ENCODE measurements around the gene CAPN9.

CAPN9 gene

GRCh38 chr1:230781131-230781530 is 33.9 kb downstream of the CAPN9 start:
- TF ChIP-seq CREB5 (CRISPR knock-in tag; IDR thresholded peaks at IDR 0.05; ENCODE audit: low read depth) (no peak), ARNTL (CRISPR knock-in tag; IDR thresholded peaks at IDR 0.05; ENCODE audit: borderline replicate concordance, low read depth) (no peak), ZC3H10 (CRISPR knock-in tag; IDR thresholded peaks at IDR 0.05) (no peak), PPARA (CRISPR knock-in tag; IDR thresholded peaks at IDR 0.05; ENCODE audit: borderline replicate concordance) (no peak), SNAI2 (CRISPR knock-in tag; IDR thresholded peaks at IDR 0.05) (no peak), TCF4 (CRISPR knock-in tag; IDR thresholded peaks at IDR 0.05; ENCODE audit: borderline replicate concordance) (no peak), ESRRG (CRISPR knock-in tag; IDR thresholded peaks at IDR 0.05) (no peak), CSDC2 (CRISPR knock-in tag; IDR thresholded peaks at IDR 0.05) (no peak), ZFP30 (CRISPR knock-in tag; IDR thresholded peaks at IDR 0.05) (no peak), OSR1 (CRISPR knock-in tag; IDR thresholded peaks at IDR 0.05) (no peak), ZNF565 (CRISPR knock-in tag; conservative IDR thresholded peaks at IDR 0.05; ENCODE audit: low read depth) (no peak), ZNF70 (CRISPR knock-in tag; IDR thresholded peaks at IDR 0.05) (no peak), TSHZ2 (CRISPR knock-in tag; IDR thresholded peaks at IDR 0.05) (no peak), ZNF8 (CRISPR knock-in tag; IDR thresholded peaks at IDR 0.05) (no peak), TOX (CRISPR knock-in tag; IDR thresholded peaks at IDR 0.05; ENCODE audit: borderline replicate concordance) (no peak), ISL1 (CRISPR knock-in tag; IDR thresholded peaks at IDR 0.05) (no peak), RARB (CRISPR knock-in tag; IDR thresholded peaks at IDR 0.05) (no peak), GLIS3 (CRISPR knock-in tag; IDR thresholded peaks at IDR 0.05) (no peak)
- TF ChIP-seq, protein P1, sequence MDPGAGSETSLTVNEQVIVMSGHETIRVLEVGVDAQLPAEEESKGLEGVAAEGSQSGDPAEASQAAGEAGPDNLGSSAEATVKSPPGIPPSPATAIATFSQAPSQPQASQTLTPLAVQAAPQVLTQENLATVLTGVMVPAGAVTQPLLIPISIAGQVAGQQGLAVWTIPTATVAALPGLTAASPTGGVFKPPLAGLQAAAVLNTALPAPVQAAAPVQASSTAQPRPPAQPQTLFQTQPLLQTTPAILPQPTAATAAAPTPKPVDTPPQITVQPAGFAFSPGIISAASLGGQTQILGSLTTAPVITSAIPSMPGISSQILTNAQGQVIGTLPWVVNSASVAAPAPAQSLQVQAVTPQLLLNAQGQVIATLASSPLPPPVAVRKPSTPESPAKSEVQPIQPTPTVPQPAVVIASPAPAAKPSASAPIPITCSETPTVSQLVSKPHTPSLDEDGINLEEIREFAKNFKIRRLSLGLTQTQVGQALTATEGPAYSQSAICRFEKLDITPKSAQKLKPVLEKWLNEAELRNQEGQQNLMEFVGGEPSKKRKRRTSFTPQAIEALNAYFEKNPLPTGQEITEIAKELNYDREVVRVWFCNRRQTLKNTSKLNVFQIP (CRISPR knock-in tag; IDR thresholded peaks at IDR 0.05; ENCODE audit: borderline replicate concordance, low read depth), result no peak
- ATAC-seq, result no peak

GRCh38 chr1:230781594-230781993 is 34.4 kb downstream of the CAPN9 start:
- TF ChIP-seq TSHZ2 (CRISPR knock-in tag; IDR thresholded peaks at IDR 0.05) (no peak), BACH2 (CRISPR knock-in tag; IDR thresholded peaks at IDR 0.05; ENCODE audit: borderline replicate concordance) (no peak), CREB5 (CRISPR knock-in tag; IDR thresholded peaks at IDR 0.05; ENCODE audit: low read depth) (no peak), ZC3H10 (CRISPR knock-in tag; IDR thresholded peaks at IDR 0.05) (no peak), GLIS3 (CRISPR knock-in tag; IDR thresholded peaks at IDR 0.05) (no peak), OSR1 (CRISPR knock-in tag; IDR thresholded peaks at IDR 0.05) (no peak), ZFP30 (CRISPR knock-in tag; IDR thresholded peaks at IDR 0.05) (no peak), ESRRG (CRISPR knock-in tag; IDR thresholded peaks at IDR 0.05) (no peak), ZNF8 (CRISPR knock-in tag; IDR thresholded peaks at IDR 0.05) (no peak)
- TF ChIP-seq, protein P2, sequence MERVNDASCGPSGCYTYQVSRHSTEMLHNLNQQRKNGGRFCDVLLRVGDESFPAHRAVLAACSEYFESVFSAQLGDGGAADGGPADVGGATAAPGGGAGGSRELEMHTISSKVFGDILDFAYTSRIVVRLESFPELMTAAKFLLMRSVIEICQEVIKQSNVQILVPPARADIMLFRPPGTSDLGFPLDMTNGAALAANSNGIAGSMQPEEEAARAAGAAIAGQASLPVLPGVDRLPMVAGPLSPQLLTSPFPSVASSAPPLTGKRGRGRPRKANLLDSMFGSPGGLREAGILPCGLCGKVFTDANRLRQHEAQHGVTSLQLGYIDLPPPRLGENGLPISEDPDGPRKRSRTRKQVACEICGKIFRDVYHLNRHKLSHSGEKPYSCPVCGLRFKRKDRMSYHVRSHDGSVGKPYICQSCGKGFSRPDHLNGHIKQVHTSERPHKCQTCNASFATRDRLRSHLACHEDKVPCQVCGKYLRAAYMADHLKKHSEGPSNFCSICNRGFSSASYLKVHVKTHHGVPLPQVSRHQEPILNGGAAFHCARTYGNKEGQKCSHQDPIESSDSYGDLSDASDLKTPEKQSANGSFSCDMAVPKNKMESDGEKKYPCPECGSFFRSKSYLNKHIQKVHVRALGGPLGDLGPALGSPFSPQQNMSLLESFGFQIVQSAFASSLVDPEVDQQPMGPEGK (CRISPR knock-in tag; IDR thresholded peaks at IDR 0.05; ENCODE audit: borderline replicate concordance), result no peak
- TF ChIP-seq, protein P3, sequence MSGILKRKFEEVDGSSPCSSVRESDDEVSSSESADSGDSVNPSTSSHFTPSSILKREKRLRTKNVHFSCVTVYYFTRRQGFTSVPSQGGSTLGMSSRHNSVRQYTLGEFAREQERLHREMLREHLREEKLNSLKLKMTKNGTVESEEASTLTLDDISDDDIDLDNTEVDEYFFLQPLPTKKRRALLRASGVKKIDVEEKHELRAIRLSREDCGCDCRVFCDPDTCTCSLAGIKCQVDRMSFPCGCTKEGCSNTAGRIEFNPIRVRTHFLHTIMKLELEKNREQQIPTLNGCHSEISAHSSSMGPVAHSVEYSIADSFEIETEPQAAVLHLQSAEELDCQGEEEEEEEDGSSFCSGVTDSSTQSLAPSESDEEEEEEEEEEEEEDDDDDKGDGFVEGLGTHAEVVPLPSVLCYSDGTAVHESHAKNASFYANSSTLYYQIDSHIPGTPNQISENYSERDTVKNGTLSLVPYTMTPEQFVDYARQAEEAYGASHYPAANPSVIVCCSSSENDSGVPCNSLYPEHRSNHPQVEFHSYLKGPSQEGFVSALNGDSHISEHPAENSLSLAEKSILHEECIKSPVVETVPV (CRISPR knock-in tag; IDR thresholded peaks at IDR 0.05), result no peak
- ATAC-seq, result no peak
